Panc1 (cell line): ENCODE data around the gene NFYC. TPM values are rescaled to one million over a fixed set of nuclear protein-coding genes. Genes with fewer than 3 reads are reported as not detected.

Experiments
- ATAC-seq: fragments of 200-7000 bp; cut with Tn5 transposase; 2 replicates; pipeline ENCODE4 v1.9.1; 2020; ENCODE audit warnings: mild to moderate bottlenecking, moderate library complexity
- Bru-seq: library from RNA; stranded (reverse); fragments of 400-500 nt; gene quantifications from one replicate; lab custom pipeline; 2021; lab: Mats Ljungman, UMichigan
- BruChase-seq, 2 experiments: library from RNA; stranded (reverse); fragments of 400-500 nt; gene quantifications; one replicate each; lab custom pipeline; 2021; lab: Mats Ljungman, UMichigan
- BruUV-seq: library from RNA; stranded (reverse); fragments of 400-500 nt; replicated peaks from 2 replicates; lab custom pipeline; 2021; lab: Mats Ljungman, UMichigan
- CTCF ChIA-PET: fragments of 300-600 bp; sonication (Branson Sonifier 250); formaldehyde crosslinking; loops from one replicate; lab custom pipeline; 2022; ENCODE audit warnings: antibody characterized with exemption; lab: Charles Lee
- POLR2A ChIA-PET: fragments of 300-600 bp; sonication (Branson Sonifier 250); formaldehyde crosslinking; loops from one replicate; lab custom pipeline; 2022; ENCODE audit warnings: antibody characterized with exemption; lab: Charles Lee
- DNase-seq: peaks from one replicate; pipeline ENCODE4 v3.0.0-alpha.2; 2010; ENCODE audit warnings: low read depth, low spot score
- H3K27ac ChIP-seq: 2 replicates; pipeline ENCODE4 v1.5.1; 2011; ENCODE audit warnings: mild to moderate bottlenecking, low read length, inconsistent platforms
- H3K27me3 ChIP-seq: fragments of 200-500 bp; sonication (Bioruptor generic); 2 replicates; pipeline ENCODE4 v1.6.0; 2014; ENCODE audit warnings: low read length, inconsistent platforms; ENCODE audit not compliant: control insufficient read depth, insufficient read depth
- H3K36me3 ChIP-seq: fragments of 200-500 bp; sonication (Bioruptor generic); 2 replicates; pipeline ENCODE4 v1.5.1; 2014; ENCODE audit warnings: inconsistent platforms, mild to moderate bottlenecking, low read length, moderate library complexity; ENCODE audit not compliant: control insufficient read depth, insufficient read depth
- H3K4me1 ChIP-seq: 2 replicates; pipeline ENCODE4 v1.5.1; 2011; ENCODE audit warnings: inconsistent platforms, mild to moderate bottlenecking, low read length, moderate library complexity; ENCODE audit not compliant: control insufficient read depth, insufficient read depth
- H3K4me3 ChIP-seq, 2 experiments: 2 replicates each; pipeline ENCODE4 v1.5.1; 2011 to 2012; ENCODE audit warnings: low read depth in 2 of 2, low read length in 2 of 2, mild to moderate bottlenecking in 2 of 2, inconsistent platforms in 1 of 2, moderate library complexity in 1 of 2
- H3K9me3 ChIP-seq: fragments of 200-500 bp; sonication (Bioruptor generic); 2 replicates; pipeline ENCODE4 v1.5.1; 2014; ENCODE audit warnings: low read depth, mild to moderate bottlenecking, inconsistent platforms, low read length, moderate library complexity; ENCODE audit not compliant: control insufficient read depth, insufficient read depth
- CTCF ChIP-seq: fragments of 450-650 bp; IDR thresholded peaks from 2 replicates; pipeline ENCODE4 v1.5.1; 2017; ENCODE audit warnings: mild to moderate bottlenecking
- POLR2AphosphoS5 ChIP-seq: IDR thresholded peaks from 2 replicates; pipeline ENCODE4 v1.6.1; 2012; ENCODE audit warnings: mild to moderate bottlenecking, low read depth, low read length, moderate library complexity
- REST ChIP-seq, 2 experiments: IDR thresholded peaks; 2 replicates each; pipeline ENCODE4 v1.6.1; 2011 to 2012; ENCODE audit warnings: low read depth in 2 of 2, control low read depth in 1 of 2, low read length in 1 of 2, mild to moderate bottlenecking in 1 of 2, moderate library complexity in 1 of 2; ENCODE audit not compliant: insufficient read depth in 1 of 2
- SIN3A ChIP-seq: IDR thresholded peaks from 2 replicates; pipeline ENCODE4 v1.6.1; 2012; ENCODE audit warnings: low read depth, mild to moderate bottlenecking, low read length, moderate library complexity, borderline replicate concordance; ENCODE audit not compliant: insufficient read depth
- TCF7L2 ChIP-seq: IDR thresholded peaks from 2 replicates; pipeline ENCODE4 v1.6.1; 2011; ENCODE audit warnings: mild to moderate bottlenecking, low read depth, low read length, inconsistent platforms
- in situ Hi-C: cut with HindIII; loops from 2 replicates; pipeline ENCODE4 v1.10.0; 2016; ENCODE audit warnings: low sequenced_read_pairs, low pct_unique_long_range_greater_than_20kb
- intact Hi-C: fragments of 100-400 bp; cut with micrococcal nuclease; formaldehyde crosslinking; loops from one replicate; pipeline ENCODE4 v1.10.0; 2022; ENCODE audit not compliant: unreplicated experiment
- long read RNA-seq: library from polyadenylated mRNA; unstranded; transcript quantifications from one replicate; pipeline ENCODE4 v2.0.0, GENCODE V29; 2021; ENCODE audit not compliant: unreplicated experiment
- polyA plus RNA-seq: library from polyadenylated mRNA; unstranded; fragments of >200 nt; gene quantifications from one replicate; pipeline ENCODE4 v1.2.1, GENCODE V29; 2012; ENCODE audit warnings: missing spikeins; ENCODE audit not compliant: insufficient read length
- total RNA-seq: library from RNA; stranded (reverse); gene quantifications from one replicate; pipeline ENCODE4 v1.2.1, GENCODE V29; 2021; ENCODE audit not compliant: unreplicated experiment

Gene NFYC
- total RNA-seq (81.9 TPM), Bru-seq, nascent RNA (percentile 91 among the genes with signal in this experiment), BruChase-seq, experiment 1, labeled RNA remaining after a 2-hour chase (percentile 74 among the genes with signal in this experiment), BruChase-seq, experiment 2, labeled RNA remaining after a 6-hour chase (percentile 79 among the genes with signal in this experiment)
- polyA plus RNA-seq: 98.2 TPM
- long read RNA-seq, transcript NFYC-213 (10 exons, 1,950 nt): major isoform, 96 of 174 reads
- long read RNA-seq, transcript NFYC-215 (10 exons, 1,911 nt): minor isoform, 5 of 174 reads
- long read RNA-seq, partial matches to known transcripts: 12 of 174 reads
- long read RNA-seq, other reads (novel, unspliced or antisense): 55 of 174 reads

GRCh38 chr1:40691538-40692428 lies at the start of gene NFYC:
NFYC (plus strand) TSS chr1:40691704; CDS start chr1:40738844, 47,140 bp downstream.
- no TSS peak for BruUV-seq
- DNase-seq (peak; percentile 97), ATAC-seq (peak; percentile 95)
- TF ChIP-seq SIN3A (peak; percentile 81; the same call in 1 of the 2 replicates), POLR2AphosphoS5 (peak; percentile 93), TCF7L2 (peak; percentile 91; the same call in 1 of the 2 replicates), CTCF (no peak), REST (IDR thresholded peaks at IDR 0.05; ENCODE audit: insufficient read depth in 1 of 2, low read depth in 2 of 2, low read length in 1 of 2) (no peak)
- CTCF ChIA-PET: interaction anchor here (0.6 to 1.1 kb wide), 6 partner anchors 19 to 623 kb away, joined by 3 to 9 read pairs (median 4); no protein-coding TSS in a partner anchor
- Histone ChIP-seq H3K4me1 (peaks cover 35% of the 10 kb centered on the region), H3K27ac (peak within 1 kb of the TSS; percentile 97), H3K9me3 (no peaks in the 10 kb centered on the region), H3K27me3 (no peaks in the 10 kb centered on the region), H3K36me3 (no peaks in the 10 kb centered on the region; the same call in 1 of the 2 replicates), H3K4me3 (peak within 1 kb of the TSS; percentile 65 to 79)
- in situ Hi-C loops (no loop called here), intact Hi-C loops (no loop called here)
- POLR2A ChIA-PET: interaction anchor here (0.6 to 1.3 kb wide), 7 partner anchors 9 to 288 kb away, joined by 3 read pairs; partner anchors contain the start of gene CTPS1

GRCh38 chr1:40645118-40645680 lies 46.3 kb upstream of the NFYC start:
- Histone ChIP-seq H3K4me3 (no peak overlapping the region), H3K27me3 (no peaks in the 10 kb centered on the region), H3K4me1 (no peaks in the 10 kb centered on the region), H3K27ac (no peak overlapping the region), H3K9me3 (no peaks in the 10 kb centered on the region), H3K36me3 (no peaks in the 10 kb centered on the region)
- ChIA-PET CTCF (no interaction called here), POLR2A (no interaction called here)
- intact Hi-C loops: no loop called here
- in situ Hi-C loops: no loop called here
- no peak for ATAC-seq
- BruUV-seq: no TSS peak
- DNase-seq: no peak
- TF ChIP-seq TCF7L2 (no peak), POLR2AphosphoS5 (no peak), REST (IDR thresholded peaks at IDR 0.05; ENCODE audit: insufficient read depth in 1 of 2, low read depth in 2 of 2, low read length in 1 of 2) (no peak), CTCF (no peak), SIN3A (no peak)
